H1 (cell line): ENCODE results near the gene NR2F1-AS1.

Experiments
- CTCF ChIP-seq, 3 experiments: IDR thresholded peaks; 1 replicate in 2 of 3; 2 replicates in 1 of 3; pipeline versions ENCODE4 v1.5.1 to v1.6.1; 2011; ENCODE audit warnings: low read length in 3 of 3, mild to moderate bottlenecking in 3 of 3, inconsistent platforms in 2 of 3, low read depth in 1 of 3, moderate library complexity in 1 of 3; ENCODE audit not compliant: insufficient read depth in 1 of 3; ENCODE audit errors: control extremely low read depth in 1 of 3
- TAF1 ChIP-seq: IDR thresholded peaks from 2 replicates; pipeline ENCODE4 v1.6.1; 2011; ENCODE audit warnings: mild to moderate bottlenecking, low read depth, low read length
- USF2 ChIP-seq: IDR thresholded peaks from 2 replicates; pipeline ENCODE4 v1.6.1; 2011; ENCODE audit warnings: low read length, improper control_type of control experiment

GRCh38 chr5:93594591-93595419, 13.8 kb upstream of the NR2F1-AS1 start:
- peak in 1 of 3 experiments; percentile 18; a peak in 1 of 4 replicates for TF ChIP-seq CTCF (IDR thresholded peaks at IDR 0.05; ENCODE audit: control extremely low read depth in 1 of 3, insufficient read depth in 1 of 3, low read depth in 1 of 3, low read length in 3 of 3)
- no peak for TF ChIP-seq USF2
- no peak for TF ChIP-seq TAF1
